A549 (cell line): ENCODE data around the gene PDE8B. TPM values are rescaled to one million over a fixed set of nuclear protein-coding genes. Genes with fewer than 3 reads are reported as not detected.

Source experiments
- ATAC-seq, 2 experiments: fragments of 200-7000 bp in 1 of 2; fragments of >200 bp in 1 of 2; cut with Nextera tagmentation in 1 of 2; cut with Tn5 transposase in 1 of 2; 3 replicates each; pipeline versions ENCODE4 v1.8.0 to v1.9.1; 2018 to 2020; ENCODE audit warnings: mild to moderate bottlenecking in 1 of 2, moderate library complexity in 1 of 2
- CTCF ChIA-PET: fragments of 300-600 bp; sonication (Branson Sonifier 250); formaldehyde crosslinking; extraction: SDS; loops from one replicate; lab custom pipeline; 2021; ENCODE audit warnings: antibody characterized with exemption, inconsistent platforms; lab: Yijun Ruan, JAX
- POLR2A ChIA-PET: fragments of 350-600 bp; formaldehyde crosslinking; extraction: SDS; loops from one replicate; lab custom pipeline; 2021; ENCODE audit warnings: antibody characterized with exemption, inconsistent platforms; lab: Yijun Ruan, JAX
- DNase-seq, 2 experiments: peaks; one replicate each; pipeline versions ENCODE4 v3.0.0 to v3.0.0-alpha.2; 2011 to 2016; ENCODE audit warnings: low read depth in 1 of 2, low spot score in 1 of 2
- FAIRE-seq: peaks from 2 replicates; lab custom pipeline; 2011; peaks lifted over from hg19 to GRCh38; lab: Jason Lieb, UNC
- H3K27ac ChIP-seq, 2 experiments: fragments of >200 bp; sonication (Bioruptor Twin); formaldehyde crosslinking; 3 replicates each; pipeline ENCODE4 v1.5.1; 2016 to 2017
- H3K4me1 ChIP-seq: fragments of >200 bp; sonication (Bioruptor Twin); formaldehyde crosslinking; 3 replicates; pipeline ENCODE4 v1.6.1; 2016
- H3K4me2 ChIP-seq: fragments of >200 bp; sonication (Bioruptor Twin); formaldehyde crosslinking; 3 replicates; pipeline ENCODE4 v1.6.1; 2016
- H3K4me3 ChIP-seq: fragments of >200 bp; sonication (Bioruptor Twin); formaldehyde crosslinking; 3 replicates; pipeline ENCODE4 v1.5.1; 2016
- H3K9me3 ChIP-seq: fragments of >200 bp; sonication (Bioruptor Twin); formaldehyde crosslinking; 3 replicates; pipeline ENCODE4 v1.6.1; 2016
- BHLHE40 ChIP-seq: IDR thresholded peaks from 2 replicates; pipeline ENCODE4 v1.6.1; 2012; ENCODE audit warnings: low read depth, low read length, inconsistent platforms
- CHD4 ChIP-seq: fragments of 200-600 bp; sonication (generic); IDR thresholded peaks from 2 replicates; pipeline ENCODE4 v1.6.1; 2016; ENCODE audit warnings: antibody characterized with exemption, mild to moderate bottlenecking, borderline replicate concordance
- E2F6 ChIP-seq: IDR thresholded peaks from 2 replicates; pipeline ENCODE4 v1.6.1; 2012; ENCODE audit warnings: low read depth, borderline replicate concordance
- FOSB ChIP-seq: fragments of 250-450 bp; sonication (Bioruptor Pico); IDR thresholded peaks from 2 replicates; pipeline ENCODE4 v1.5.0; 2020; ENCODE audit warnings: mild to moderate bottlenecking, moderate library complexity
- GATA3 ChIP-seq: IDR thresholded peaks from 2 replicates; pipeline ENCODE4 v1.6.1; 2012; ENCODE audit warnings: borderline replicate concordance
- HDAC2 ChIP-seq: fragments of 200-600 bp; sonication (generic); IDR thresholded peaks from 2 replicates; pipeline ENCODE4 v1.6.1; 2016
- HEYL ChIP-seq: fragments of 250-450 bp; sonication (Bioruptor Pico); IDR thresholded peaks from 2 replicates; pipeline ENCODE4 v1.8.0; 2021; ENCODE audit warnings: mild to moderate bottlenecking, moderate library complexity
- HMGXB4 ChIP-seq: fragments of 250-450 bp; sonication (Bioruptor Pico); IDR thresholded peaks from 2 replicates; pipeline ENCODE4 v1.5.0; 2021; ENCODE audit warnings: mild to moderate bottlenecking, moderate library complexity, borderline replicate concordance
- HOXA7 ChIP-seq: fragments of 250-450 bp; sonication (Bioruptor Pico); IDR thresholded peaks from 2 replicates; pipeline ENCODE4 v1.5.0; 2020; ENCODE audit warnings: mild to moderate bottlenecking, moderate library complexity
- HOXB5 ChIP-seq: fragments of 250-450 bp; sonication (Bioruptor Pico); IDR thresholded peaks from 2 replicates; pipeline ENCODE4 v1.5.0; 2020; ENCODE audit warnings: mild to moderate bottlenecking, moderate library complexity
- MAZ ChIP-seq: fragments of 150-350 bp; IDR thresholded peaks from 2 replicates; pipeline ENCODE4 v1.6.1; 2014; ENCODE audit warnings: antibody characterized with exemption, low read depth, low read length, borderline replicate concordance
- PBX3 ChIP-seq: IDR thresholded peaks from 2 replicates; pipeline ENCODE4 v1.6.1; 2012
- PHF8 ChIP-seq: fragments of 200-600 bp; sonication (generic); IDR thresholded peaks from 2 replicates; pipeline ENCODE4 v1.6.1; 2016; ENCODE audit warnings: low read depth, mild to moderate bottlenecking, antibody characterized with exemption, moderate library complexity, borderline replicate concordance
- RAD21 ChIP-seq, 2 experiments: fragments of >200 bp in 1 of 2; sonication (Bioruptor Twin) in 1 of 2; formaldehyde crosslinking in 1 of 2; IDR thresholded peaks in 1 of 2; conservative IDR thresholded peaks in 1 of 2; 2 replicates in 1 of 2; 3 replicates in 1 of 2; pipeline ENCODE4 v1.6.1; 2012 to 2018; ENCODE audit warnings: inconsistent platforms in 1 of 2
- RARB ChIP-seq: fragments of 250-450 bp; sonication (Bioruptor Pico); IDR thresholded peaks from 2 replicates; pipeline ENCODE4 v1.8.0; 2021; ENCODE audit warnings: mild to moderate bottlenecking, moderate library complexity
- RFX5 ChIP-seq: fragments of 450-650 bp; IDR thresholded peaks from 2 replicates; pipeline ENCODE4 v1.7.1; 2014; ENCODE audit warnings: antibody characterized with exemption, mild to moderate bottlenecking, moderate library complexity
- RNF2 ChIP-seq: fragments of 200-600 bp; sonication (generic); IDR thresholded peaks from 2 replicates; pipeline ENCODE4 v1.6.1; 2016; ENCODE audit warnings: low read depth, mild to moderate bottlenecking, antibody characterized with exemption, moderate library complexity, borderline replicate concordance
- SREBF2 ChIP-seq: fragments of 450-650 bp; IDR thresholded peaks from 2 replicates; pipeline ENCODE4 v1.6.1; 2014; ENCODE audit warnings: mild to moderate bottlenecking, moderate library complexity
- TP53 ChIP-seq: fragments of 250-450 bp; sonication (Bioruptor Pico); IDR thresholded peaks from 2 replicates; pipeline ENCODE4 v1.5.0; 2021; ENCODE audit warnings: mild to moderate bottlenecking, moderate library complexity
- ZFP36 ChIP-seq: fragments of 450-650 bp; IDR thresholded peaks from 2 replicates; pipeline ENCODE4 v1.6.1; 2014; ENCODE audit warnings: borderline replicate concordance; ENCODE audit not compliant: partially characterized antibody
- WGBS: methylation state at CpG from one replicate; pipeline ENCODE4 v1.1.6; 2017; ENCODE audit errors: missing lambda C conversion rate; 5-methylcytosine and 5-hydroxymethylcytosine counted together
- polyA plus RNA-seq, 4 experiments: library from polyadenylated mRNA; depleted of rRNA in 3 of 4; stranded (reverse); fragments of >200 nt; fragmentation: RNase III in 1 of 4; extraction: RNeasy Plus Mini Kit Qiagen cat#74134 plus additional on column Dnase treatment in 1 of 4; gene quantifications; 2 replicates in 3 of 4; 3 replicates in 1 of 4; pipeline ENCODE4 v1.2.3, GENCODE V29; 2011 to 2017
- TF ChIP-seq, protein P1 (sequence below): fragments of 250-450 bp; sonication (Bioruptor Pico); IDR thresholded peaks from 2 replicates; pipeline ENCODE4 v1.5.0; 2020; ENCODE audit warnings: low read depth, mild to moderate bottlenecking, moderate library complexity
- TF ChIP-seq, protein P2 (sequence below): fragments of 450-650 bp; IDR thresholded peaks from 2 replicates; pipeline ENCODE4 v1.6.1; 2014; ENCODE audit warnings: antibody characterized with exemption

PDE8B gene
- polyA plus RNA-seq, 2 of the 4 experiments (the other 2 are of a cell fraction): 2.0 to 4.0 TPM

- TF ChIP-seq HMGXB4 (CRISPR knock-in tag) (no peak), GATA3 (no peak), RFX5 (no peak), RARB (CRISPR knock-in tag) (no peak), SREBF2 (no peak), MAZ (no peak)
- TF ChIP-seq, protein P1, sequence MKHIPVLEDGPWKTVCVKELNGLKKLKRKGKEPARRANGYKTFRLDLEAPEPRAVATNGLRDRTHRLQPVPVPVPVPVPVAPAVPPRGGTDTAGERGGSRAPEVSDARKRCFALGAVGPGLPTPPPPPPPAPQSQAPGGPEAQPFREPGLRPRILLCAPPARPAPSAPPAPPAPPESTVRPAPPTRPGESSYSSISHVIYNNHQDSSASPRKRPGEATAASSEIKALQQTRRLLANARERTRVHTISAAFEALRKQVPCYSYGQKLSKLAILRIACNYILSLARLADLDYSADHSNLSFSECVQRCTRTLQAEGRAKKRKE (CRISPR knock-in tag): no peak
- TF ChIP-seq, all 56 proteins: peak for 0
Measured at GRCh38 chr5:77197840-77198554, 12.5 kb upstream of the PDE8B start (continued).

GRCh38 chr5:77200663-77201062 lies 9.8 kb upstream of the PDE8B start:
- Histone ChIP-seq H3K4me3 (no peak overlapping the region), H3K27ac (no peak overlapping the region), H3K9me3 (peaks cover 10% of the 10 kb centered on the region; the same call in 2 of the 3 replicates), H3K4me2 (no peak overlapping the region), H3K4me1 (peaks cover 8% of the 10 kb centered on the region; the same call in 2 of the 3 replicates)
- ATAC-seq (no peak), DNase-seq (no peak), FAIRE-seq (no peak)
- CTCF ChIA-PET: interaction anchor here (1.5 kb wide), 1 partner anchor 32 kb away, joined by 3 read pairs; no protein-coding TSS in a partner anchor
- POLR2A ChIA-PET: no interaction called here
- TF ChIP-seq FOSB (no peak), SREBF2 (no peak), HEYL (CRISPR knock-in tag) (no peak), PBX3 (no peak), HOXB5 (CRISPR knock-in tag) (no peak), HDAC2 (no peak), ZFP36 (no peak), BHLHE40 (no peak), CHD4 (no peak), HOXA7 (no peak), RNF2 (no peak), PHF8 (no peak), HMGXB4 (CRISPR knock-in tag) (no peak), E2F6 (no peak), RAD21 (conservative IDR thresholded peaks at IDR 0.05 in 1 of 2, IDR thresholded peaks at IDR 0.05 in 1 of 2) (no peak), TP53 (CRISPR knock-in tag) (no peak)
- TF ChIP-seq, protein P2, sequence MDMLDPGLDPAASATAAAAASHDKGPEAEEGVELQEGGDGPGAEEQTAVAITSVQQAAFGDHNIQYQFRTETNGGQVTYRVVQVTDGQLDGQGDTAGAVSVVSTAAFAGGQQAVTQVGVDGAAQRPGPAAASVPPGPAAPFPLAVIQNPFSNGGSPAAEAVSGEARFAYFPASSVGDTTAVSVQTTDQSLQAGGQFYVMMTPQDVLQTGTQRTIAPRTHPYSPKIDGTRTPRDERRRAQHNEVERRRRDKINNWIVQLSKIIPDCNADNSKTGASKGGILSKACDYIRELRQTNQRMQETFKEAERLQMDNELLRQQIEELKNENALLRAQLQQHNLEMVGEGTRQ: no peak
- WGBS: 85% methylated on average over 1 of the region's 1 CpG
